HG03460 (cell line): ENCODE data around the gene KRTAP4-9.
"Not testable (repeated sequence)": the region's sequence is repeated elsewhere in the genome, so short reads cannot be mapped to it uniquely, and the experiment has no call there.

Source experiments
- ATAC-seq: cut with Tn5 transposase; IDR thresholded peaks from one replicate; pipeline ENCODE4 v1.9.1; 2021; ENCODE audit not compliant: unreplicated experiment

The KRTAP4-9 gene

GRCh38 chr17:41096055-41096454 is 9.1 kb upstream of the KRTAP4-9 start:
- ATAC-seq: no peak

- no peak for ATAC-seq
These were observed 7.1 kb upstream of the KRTAP4-9 start, which contains the start of gene KRTAP4-8 for GRCh38 chr17:41098042-41098441. Gene KRTAP4-8, minus strand, starts transcription at chr17:41098142. Its CDS starts 58 bp downstream, at chr17:41098084.

GRCh38 chr17:41098481-41098880 is 6.7 kb upstream of the KRTAP4-9 start:
- no peak for ATAC-seq

GRCh38 chr17:41099682-41100480 is 5.3 kb upstream of the KRTAP4-9 start:
- ATAC-seq: not testable (repeated sequence)

GRCh38 chr17:41101586-41102259 is 3.5 kb upstream of the KRTAP4-9 start, which contains the start of gene KRTAP4-16:
Gene KRTAP4-16, minus strand, starts transcription at chr17:41102209. Its CDS starts 0 bp downstream, at chr17:41102209.
- no peak for ATAC-seq

GRCh38 chr17:41103896-41104295 is 1.3 kb upstream of the KRTAP4-9 start:
- ATAC-seq: no peak

GRCh38 chr17:41104386-41105038 is 677 bp upstream of the KRTAP4-9 start:
- not testable (repeated sequence) for ATAC-seq

- ATAC-seq: no peak
These were observed 2.8 kb downstream of the KRTAP4-9 start for GRCh38 chr17:41107941-41108450.

- not testable (repeated sequence) for ATAC-seq
These were observed 3.7 kb downstream of the KRTAP4-9 start for GRCh38 chr17:41108728-41109386.

GRCh38 chr17:41111151-41111885 is 6.1 kb downstream of the KRTAP4-9 start:
- ATAC-seq: no peak

- ATAC-seq: no peak
These were observed 11.1 kb downstream of the KRTAP4-9 start for GRCh38 chr17:41116297-41116696.

GRCh38 chr17:41117846-41118386 is 12.7 kb downstream of the KRTAP4-9 start, which contains the start of gene KRTAP4-11:
Gene KRTAP4-11, minus strand, starts transcription at chr17:41118373. Its CDS starts 58 bp downstream, at chr17:41118315.
- ATAC-seq: not testable (repeated sequence)

GRCh38 chr17:41118721-41119120 is 13.5 kb downstream of the KRTAP4-9 start:
- no peak for ATAC-seq

- not testable (repeated sequence) for ATAC-seq
These were observed 14.8 kb downstream of the KRTAP4-9 start for GRCh38 chr17:41119696-41120690.

GRCh38 chr17:41121742-41122141 is 16.6 kb downstream of the KRTAP4-9 start:
- no peak for ATAC-seq

GRCh38 chr17:41123292-41123990 is 18.3 kb downstream of the KRTAP4-9 start:
- ATAC-seq: not testable (repeated sequence)

GRCh38 chr17:41123991-41124371 is 18.8 kb downstream of the KRTAP4-9 start, which contains the start of gene KRTAP4-12:
Gene KRTAP4-12, minus strand, starts transcription at chr17:41124182. Its CDS starts 60 bp downstream, at chr17:41124122.
- ATAC-seq: not testable (repeated sequence)

- ATAC-seq: no peak
These were observed 19.9 kb downstream of the KRTAP4-9 start for GRCh38 chr17:41125064-41125463.
